Spleen (tissue), 7 donors: ENCODE results near the gene BLZF1.

Experiments
- CTCF ChIP-seq, 11 experiments: fragments of 200-600 bp in 7 of 11; fragments of 450-650 bp in 4 of 11; sonication (generic) in 4 of 11; IDR thresholded peaks in 8 of 11; conservative IDR thresholded peaks in 3 of 11; 1 replicate in 7 of 11; 2 replicates in 4 of 11; pipeline versions ENCODE4 v1.4.0 to v1.8.0; 2016 to 2021; ENCODE audit warnings: antibody characterized with exemption in 11 of 11, inconsistent platforms in 4 of 11, mild to moderate bottlenecking in 1 of 11
- POLR2A ChIP-seq, 3 donors: fragments of 450-650 bp; IDR thresholded peaks; one replicate each; pipeline ENCODE4 v1.5.1; 2017; ENCODE audit warnings: antibody characterized with exemption in 3 of 3, mild to moderate bottlenecking in 1 of 3
- POLR2AphosphoS5 ChIP-seq, 3 donors: sonication (generic); formaldehyde crosslinking; IDR thresholded peaks; one replicate each; pipeline ENCODE4 v1.5.1; 2017; ENCODE audit warnings: antibody characterized with exemption in 3 of 3
- donor health status: DM: no; HTN: no; CAD: no; lungs with moderate emphysema.
- donor health status: DM: no; HTN: no; CAD: no.
- donor health status: DM: no; HTN: no; CAD: no.

DNA sequence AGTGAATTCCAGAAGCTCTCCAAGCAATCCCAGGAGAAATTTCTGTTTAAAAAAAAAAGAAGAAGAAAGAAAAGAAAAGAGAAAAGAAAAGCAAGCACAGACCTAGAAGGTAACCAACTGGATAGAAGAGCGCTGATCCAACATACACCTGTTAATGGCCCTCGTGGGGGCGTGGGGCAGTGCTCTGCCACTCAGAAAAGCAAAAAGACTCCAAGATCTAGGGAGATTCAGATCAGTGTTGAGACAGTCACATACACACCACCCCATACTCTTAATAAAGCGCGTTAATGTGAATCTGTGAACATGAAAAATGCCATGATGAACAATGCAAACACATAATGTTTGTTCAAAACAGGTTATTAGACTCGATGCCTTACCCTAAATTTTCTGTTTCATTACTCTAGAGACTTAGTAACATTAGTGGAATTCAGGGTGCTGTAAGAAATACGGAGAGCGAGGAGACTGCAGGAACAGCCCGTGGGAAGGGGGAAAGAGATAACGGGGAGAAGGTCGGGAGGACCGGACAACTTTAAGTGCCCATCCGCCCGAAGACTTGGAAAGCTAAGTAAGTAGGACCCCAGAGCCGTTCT lies 804 bp upstream of the BLZF1 start:
- TF ChIP-seq CTCF (IDR thresholded peaks at IDR 0.05 in 8 of 11, conservative IDR thresholded peaks at IDR 0.05 in 3 of 11) (no peak), POLR2AphosphoS5 (IDR thresholded peaks at IDR 0.05) (no peak), POLR2A (IDR thresholded peaks at IDR 0.05) (no peak)
